Esophagus muscularis mucosa (tissue), 4 donors: Measurements from ENCODE around the gene ARHGAP8. TPM values are rescaled to one million over a fixed set of nuclear protein-coding genes. Genes with fewer than 3 reads are reported as not detected.

Source experiments
- DNase-seq: peaks from one replicate; pipeline ENCODE4 v3.0.0-alpha.2; 2017; ENCODE audit errors: extremely low spot score
- H3K27ac ChIP-seq, 4 donors: fragments of 200-600 bp; sonication (generic); replicated peaks in 1 of 4; 1 replicate in 3 of 4; 2 replicates in 1 of 4; pipeline ENCODE4 v1.5.1; 2016 to 2019; ENCODE audit warnings: mild to moderate bottlenecking in 1 of 4
- H3K27me3 ChIP-seq, 4 donors: fragments of 200-600 bp; sonication (generic); one replicate each; pipeline versions ENCODE4 v1.5.1 to v1.6.0; 2016 to 2019
- H3K36me3 ChIP-seq, 4 donors: fragments of 200-600 bp; sonication (generic); one replicate each; pipeline ENCODE4 v1.5.1; 2016 to 2019
- H3K4me1 ChIP-seq, 4 donors: fragments of 200-600 bp; sonication (generic); one replicate each; pipeline ENCODE4 v1.5.1; 2016 to 2019
- H3K4me3 ChIP-seq, 4 donors: fragments of 200-600 bp; sonication (generic); 1 replicate in 2 of 4; 2 replicates in 2 of 4; pipeline ENCODE4 v1.5.1; 2016 to 2019; ENCODE audit warnings: mild to moderate bottlenecking in 4 of 4, moderate library complexity in 1 of 4
- H3K9me3 ChIP-seq, 4 donors: fragments of 200-600 bp; sonication (generic); 1 replicate in 3 of 4; 2 replicates in 1 of 4; pipeline ENCODE4 v1.5.1; 2016 to 2019
- CTCF ChIP-seq, 3 experiments: fragments of 200-600 bp in 2 of 3; fragments of 450-650 bp in 1 of 3; sonication (generic) in 2 of 3; IDR thresholded peaks; one replicate each; pipeline ENCODE4 v1.5.1; 2017 to 2019; ENCODE audit warnings: antibody characterized with exemption in 3 of 3, mild to moderate bottlenecking in 2 of 3, moderate library complexity in 1 of 3
- EP300 ChIP-seq: sonication (generic); formaldehyde crosslinking; IDR thresholded peaks from one replicate; pipeline ENCODE4 v1.6.1; 2017; ENCODE audit warnings: antibody characterized with exemption
- POLR2A ChIP-seq: fragments of 450-650 bp; IDR thresholded peaks from one replicate; pipeline ENCODE4 v1.6.1; 2017; ENCODE audit warnings: antibody characterized with exemption, moderate library complexity, mild to moderate bottlenecking, low read depth
- POLR2AphosphoS5 ChIP-seq, 2 donors: sonication (generic); formaldehyde crosslinking; IDR thresholded peaks; one replicate each; pipeline ENCODE4 v1.6.1; 2017; ENCODE audit warnings: antibody characterized with exemption in 2 of 2
- WGBS: methylation state at CpG from one replicate; pipeline ENCODE4 v1.1.5; 2018; 5-methylcytosine and 5-hydroxymethylcytosine counted together
- intact Hi-C: fragments of 100-400 bp; cut with DNase I; formaldehyde crosslinking; loops from one replicate; pipeline ENCODE4 v1.15.1; 2023
- total RNA-seq, 4 donors: library from RNA; depleted of rRNA; stranded (reverse); fragments of >200 nt; gene quantifications; one replicate each; pipeline versions ENCODE4 v1.1.0 to v1.2.1, GENCODE V29; 2016

The ARHGAP8 gene
- total RNA-seq, 4 donors from 2014 or later, result 0.33 to 0.58 TPM; not detected in 2

DNA sequence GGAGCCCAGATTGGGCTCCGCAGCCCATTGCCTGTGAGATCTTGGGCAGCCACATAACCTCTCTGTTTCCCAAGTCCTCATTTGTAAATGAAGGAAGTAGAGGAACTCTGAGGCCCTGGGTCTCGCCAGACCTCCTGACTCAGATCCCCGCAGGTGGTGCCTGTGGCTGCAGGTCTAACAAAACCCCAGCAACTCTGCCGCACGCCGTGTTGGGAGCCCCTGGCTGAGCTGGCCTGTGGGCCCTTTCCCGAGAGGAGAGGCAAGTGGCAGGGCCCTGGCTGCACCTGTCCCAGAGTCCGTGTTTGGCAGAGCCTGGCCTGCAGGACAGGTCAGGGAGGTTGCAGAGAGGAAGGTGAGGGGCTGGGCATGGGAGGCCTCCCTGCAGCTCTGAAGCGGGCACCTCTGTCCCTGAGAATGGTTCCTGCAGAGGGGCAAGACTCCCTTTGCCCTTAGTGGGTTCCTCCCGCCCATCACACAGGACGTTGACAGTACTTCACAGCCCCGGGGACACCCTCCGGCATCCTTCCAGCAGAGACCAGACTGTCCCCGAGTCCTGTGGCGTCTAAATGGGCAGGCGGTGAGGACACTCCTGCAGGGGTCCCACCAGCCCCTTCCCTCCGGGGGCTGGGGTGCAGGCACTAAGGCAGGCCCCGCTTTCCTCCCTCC lies 67.7 kb downstream of the ARHGAP8 start:
- H3K4me3 ChIP-seq, result no peak overlapping the region
- intact Hi-C loops, result loop anchor here (5.0 kb wide), 1 partner anchor 277 kb away; no protein-coding TSS in a partner anchor
- TF ChIP-seq CTCF (IDR thresholded peaks at IDR 0.05), result no peak
- no peak for TF ChIP-seq EP300
- TF ChIP-seq POLR2A, result no peak
- TF ChIP-seq POLR2AphosphoS5 (IDR thresholded peaks at IDR 0.05), result no peak
- peaks cover 0 to 67% (median 0%) of the 10 kb centered on the region in 4 donors for H3K27me3 ChIP-seq
- H3K27ac ChIP-seq, result no peak overlapping the region
- peaks cover 0 to 6% (median 3%) of the 10 kb centered on the region in 4 donors for H3K4me1 ChIP-seq
- DNase-seq, result no peak
- 68% methylated on average over 12 of the region's 18 CpGs for WGBS
- H3K36me3 ChIP-seq, result no peaks in the 10 kb centered on the region
- H3K9me3 ChIP-seq, result no peaks in the 10 kb centered on the region

GRCh38 chr22:44821741-44822475 lies 69.5 kb downstream of the ARHGAP8 start:
- intact Hi-C loops, result loop anchor here (5.0 kb wide), 1 partner anchor 275 kb away; no protein-coding TSS in a partner anchor
- H3K4me1 ChIP-seq, result peaks cover 0 to 6% (median 3%) of the 10 kb centered on the region in 4 donors
- H3K27me3 ChIP-seq, result peaks cover 0 to 70% (median 0%) of the 10 kb centered on the region in 4 donors
- no peaks in the 10 kb centered on the region for H3K9me3 ChIP-seq
- no peak overlapping the region for H3K4me3 ChIP-seq
- TF ChIP-seq POLR2AphosphoS5 (IDR thresholded peaks at IDR 0.05) (no peak), CTCF (IDR thresholded peaks at IDR 0.05) (no peak), EP300 (no peak), POLR2A (no peak)
- WGBS, result 65% methylated on average over 24 of the region's 24 CpGs
- no peak overlapping the region for H3K27ac ChIP-seq
- H3K36me3 ChIP-seq, result no peaks in the 10 kb centered on the region
- no peak for DNase-seq

GRCh38 chr22:44822534-44822933 lies 70.2 kb downstream of the ARHGAP8 start:
- no peak for DNase-seq
- H3K27me3 ChIP-seq, result peaks cover 0 to 72% (median 0%) of the 10 kb centered on the region in 4 donors
- WGBS, result 81% methylated on average over 13 of the region's 13 CpGs
- no peaks in the 10 kb centered on the region for H3K9me3 ChIP-seq
- no peak for TF ChIP-seq EP300
- TF ChIP-seq POLR2A, result no peak
- TF ChIP-seq POLR2AphosphoS5 (IDR thresholded peaks at IDR 0.05), result no peak
- TF ChIP-seq CTCF (IDR thresholded peaks at IDR 0.05), result no peak
- no peaks in the 10 kb centered on the region for H3K36me3 ChIP-seq
- H3K4me3 ChIP-seq, result no peak overlapping the region
- H3K27ac ChIP-seq, result no peak overlapping the region
- peaks cover 0 to 6% (median 3%) of the 10 kb centered on the region in 4 donors for H3K4me1 ChIP-seq
- intact Hi-C loops, result loop anchor here (5.0 kb wide), 1 partner anchor 275 kb away; no protein-coding TSS in a partner anchor

DNA sequence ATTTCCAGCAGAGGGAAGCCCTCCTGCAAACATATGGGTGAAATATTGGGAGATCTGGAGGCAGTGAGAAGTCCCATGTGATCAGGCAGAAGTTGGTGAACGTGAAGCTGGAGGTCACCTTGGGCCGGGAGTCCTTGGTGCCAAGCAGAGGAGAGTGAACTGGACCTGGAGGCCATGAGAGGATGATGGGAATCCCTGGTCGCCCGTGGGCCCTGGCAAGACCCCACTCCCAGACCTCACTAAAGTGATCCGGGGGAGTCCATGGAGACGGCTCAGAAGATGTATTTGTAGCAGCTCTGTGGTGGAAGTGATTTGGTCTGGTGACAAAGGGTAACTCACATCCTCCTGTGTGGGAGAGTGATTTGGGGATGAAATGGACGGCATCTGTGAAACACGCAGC lies 71.0 kb downstream of the ARHGAP8 start:
- peaks cover 0 to 72% (median 0%) of the 10 kb centered on the region in 4 donors for H3K27me3 ChIP-seq
- no peak overlapping the region for H3K4me3 ChIP-seq
- no peak overlapping the region for H3K27ac ChIP-seq
- peaks cover 0 to 6% (median 3%) of the 10 kb centered on the region in 4 donors for H3K4me1 ChIP-seq
- no peaks in the 10 kb centered on the region for H3K36me3 ChIP-seq
- TF ChIP-seq CTCF (IDR thresholded peaks at IDR 0.05), result no peak
- intact Hi-C loops, result loop anchor here (5.0 kb wide), 1 partner anchor 274 kb away; no protein-coding TSS in a partner anchor
- no peaks in the 10 kb centered on the region for H3K9me3 ChIP-seq
- no peak for DNase-seq
- WGBS, result 92% methylated on average over 6 of the region's 8 CpGs
